Prostate gland (tissue), 2 donors: ENCODE data around the gene TENT5C. TPM values are rescaled to one million over a fixed set of nuclear protein-coding genes. Genes with fewer than 3 reads are reported as not detected.

ENCODE experiments used
- DNase-seq: peaks from one replicate; pipeline ENCODE4 v3.0.0-alpha.2; 2019; ENCODE audit warnings: low spot score
- H3K27ac ChIP-seq, 2 donors: fragments of 200-600 bp; sonication (generic); 2 replicates each; pipeline ENCODE4 v1.5.1; 2017 to 2019
- H3K27me3 ChIP-seq: fragments of 200-600 bp; sonication (generic); replicated peaks from 2 replicates; pipeline ENCODE4 v1.5.1; 2019; ENCODE audit not compliant: insufficient read depth
- H3K36me3 ChIP-seq, 2 donors: fragments of 200-600 bp; sonication (generic); 1 replicate in 1 of 2; 2 replicates in 1 of 2; pipeline versions ENCODE4 v1.5.1 to v1.8.1; 2017 to 2019
- H3K4me1 ChIP-seq: fragments of 200-600 bp; sonication (generic); replicated peaks from 2 replicates; pipeline ENCODE4 v1.5.1; 2019
- H3K4me3 ChIP-seq, 2 donors: fragments of 200-600 bp; sonication (generic); 2 replicates each; pipeline ENCODE4 v1.5.1; 2017 to 2019
- H3K9me3 ChIP-seq: fragments of 200-600 bp; sonication (generic); 2 replicates; pipeline ENCODE4 v1.5.1; 2017
- POLR2A ChIP-seq: fragments of 450-650 bp; IDR thresholded peaks from one replicate; pipeline ENCODE4 v1.6.1; 2016; ENCODE audit warnings: antibody characterized with exemption, mild to moderate bottlenecking
- POLR2AphosphoS5 ChIP-seq: sonication (generic); formaldehyde crosslinking; IDR thresholded peaks from one replicate; pipeline ENCODE4 v1.6.1; 2017; ENCODE audit warnings: antibody characterized with exemption
- WGBS: methylation state at CpG from one replicate; pipeline ENCODE4 v1.1.5; 2018; 5-methylcytosine and 5-hydroxymethylcytosine counted together
- intact Hi-C: fragments of 100-400 bp; cut with DNase I; formaldehyde crosslinking; loops from one replicate; pipeline ENCODE4 v1.14.2; 2022
- total RNA-seq, 2 donors: library from RNA; depleted of rRNA; stranded (reverse); fragments of >200 nt; gene quantifications; one replicate each; pipeline ENCODE4 v1.1.0, GENCODE V29; 2016
- TF ChIP-seq, protein P1 (sequence below), 4 experiments: fragments of 200-600 bp in 2 of 4; fragments of 450-650 bp in 2 of 4; sonication (generic) in 2 of 4; IDR thresholded peaks; 1 replicate in 3 of 4; 2 replicates in 1 of 4; pipeline ENCODE4 v1.5.1; 2016 to 2019; ENCODE audit warnings: antibody characterized with exemption in 4 of 4, mild to moderate bottlenecking in 2 of 4, moderate library complexity in 2 of 4

Gene TENT5C
- total RNA-seq, 2 donors from 2014 or later: 23.1 to 28.7 TPM

DNA sequence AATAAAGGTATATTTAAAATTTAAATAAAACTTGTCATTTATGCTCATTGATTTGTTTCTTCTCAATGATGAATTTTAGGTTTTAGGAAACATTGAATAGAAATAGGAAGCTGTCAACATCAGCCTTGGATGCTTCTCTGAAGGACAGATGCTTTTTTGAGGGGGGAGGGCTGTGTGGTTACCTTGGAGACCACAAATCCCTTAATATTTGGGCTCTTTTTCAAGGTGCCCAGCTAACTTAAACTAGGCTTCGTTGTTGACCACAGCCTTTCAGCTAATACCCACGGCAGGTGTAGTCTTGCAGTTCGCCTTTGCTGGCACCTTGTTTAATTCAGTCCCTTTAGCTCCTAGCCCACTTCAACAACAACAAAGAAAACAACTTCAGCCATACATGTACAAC is 22.5 kb downstream of the TENT5C start:
- 83% methylated on average over 3 of the region's 3 CpGs for WGBS
- no peak overlapping the region for H3K27ac ChIP-seq
- no peak for DNase-seq
- H3K4me1 ChIP-seq: no peaks in the 10 kb centered on the region
- no peaks in the 10 kb centered on the region for H3K27me3 ChIP-seq
- H3K36me3 ChIP-seq: peaks cover 0 to 5% of the 10 kb centered on the region in 2 donors
- no peak overlapping the region for H3K4me3 ChIP-seq
- TF ChIP-seq POLR2AphosphoS5 (no peak), POLR2A (no peak)
- TF ChIP-seq, protein P1, sequence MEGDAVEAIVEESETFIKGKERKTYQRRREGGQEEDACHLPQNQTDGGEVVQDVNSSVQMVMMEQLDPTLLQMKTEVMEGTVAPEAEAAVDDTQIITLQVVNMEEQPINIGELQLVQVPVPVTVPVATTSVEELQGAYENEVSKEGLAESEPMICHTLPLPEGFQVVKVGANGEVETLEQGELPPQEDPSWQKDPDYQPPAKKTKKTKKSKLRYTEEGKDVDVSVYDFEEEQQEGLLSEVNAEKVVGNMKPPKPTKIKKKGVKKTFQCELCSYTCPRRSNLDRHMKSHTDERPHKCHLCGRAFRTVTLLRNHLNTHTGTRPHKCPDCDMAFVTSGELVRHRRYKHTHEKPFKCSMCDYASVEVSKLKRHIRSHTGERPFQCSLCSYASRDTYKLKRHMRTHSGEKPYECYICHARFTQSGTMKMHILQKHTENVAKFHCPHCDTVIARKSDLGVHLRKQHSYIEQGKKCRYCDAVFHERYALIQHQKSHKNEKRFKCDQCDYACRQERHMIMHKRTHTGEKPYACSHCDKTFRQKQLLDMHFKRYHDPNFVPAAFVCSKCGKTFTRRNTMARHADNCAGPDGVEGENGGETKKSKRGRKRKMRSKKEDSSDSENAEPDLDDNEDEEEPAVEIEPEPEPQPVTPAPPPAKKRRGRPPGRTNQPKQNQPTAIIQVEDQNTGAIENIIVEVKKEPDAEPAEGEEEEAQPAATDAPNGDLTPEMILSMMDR (IDR thresholded peaks at IDR 0.05): no peak
- H3K9me3 ChIP-seq: no peaks in the 10 kb centered on the region
- intact Hi-C loops: no loop called here

DNA sequence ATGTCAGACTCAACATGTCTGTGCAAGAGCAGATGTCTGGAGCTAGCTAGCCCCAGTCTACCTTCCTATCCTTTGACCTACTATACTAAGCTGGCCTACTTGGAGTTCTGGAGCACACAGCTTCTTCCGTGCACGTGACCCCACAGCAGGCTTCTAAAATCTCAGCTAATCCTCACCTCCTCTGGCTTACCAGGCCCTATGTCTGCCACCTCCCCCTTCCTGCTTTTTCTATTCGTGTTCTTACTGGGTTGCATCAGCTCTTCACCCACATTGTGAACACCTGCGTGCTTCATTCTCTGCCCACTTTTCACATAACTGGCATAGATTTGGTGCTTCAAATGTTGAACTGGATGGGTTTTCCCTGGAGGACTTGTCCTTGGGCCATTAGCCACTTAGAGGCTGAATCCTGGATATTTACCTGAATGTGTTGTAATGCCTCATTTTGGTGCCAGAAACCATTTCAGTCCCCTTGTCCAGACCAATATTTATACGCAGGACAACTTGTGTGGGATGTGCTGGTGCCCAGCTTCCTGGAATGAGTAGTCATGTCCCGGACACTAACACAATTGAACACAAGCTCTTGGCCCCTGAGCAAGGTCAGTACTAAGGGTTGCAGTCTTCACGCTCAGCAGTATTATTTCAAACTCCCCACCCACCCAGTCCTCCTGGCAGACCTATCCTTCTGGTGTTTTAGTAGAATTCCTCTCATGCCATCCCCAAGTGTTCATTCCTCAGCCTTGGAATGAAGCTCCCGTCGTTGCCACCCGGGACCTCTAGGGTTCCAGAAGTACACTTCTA is 24.0 kb downstream of the TENT5C start:
- TF ChIP-seq POLR2AphosphoS5 (no peak), POLR2A (no peak)
- 86% methylated on average over 10 of the region's 10 CpGs for WGBS
- no peaks in the 10 kb centered on the region for H3K4me1 ChIP-seq
- no peak overlapping the region for H3K27ac ChIP-seq
- intact Hi-C loops: no loop called here
- H3K36me3 ChIP-seq: no peaks in the 10 kb centered on the region
- H3K27me3 ChIP-seq: no peaks in the 10 kb centered on the region
- H3K4me3 ChIP-seq: no peak overlapping the region
- no peaks in the 10 kb centered on the region for H3K9me3 ChIP-seq
- DNase-seq: no peak

DNA sequence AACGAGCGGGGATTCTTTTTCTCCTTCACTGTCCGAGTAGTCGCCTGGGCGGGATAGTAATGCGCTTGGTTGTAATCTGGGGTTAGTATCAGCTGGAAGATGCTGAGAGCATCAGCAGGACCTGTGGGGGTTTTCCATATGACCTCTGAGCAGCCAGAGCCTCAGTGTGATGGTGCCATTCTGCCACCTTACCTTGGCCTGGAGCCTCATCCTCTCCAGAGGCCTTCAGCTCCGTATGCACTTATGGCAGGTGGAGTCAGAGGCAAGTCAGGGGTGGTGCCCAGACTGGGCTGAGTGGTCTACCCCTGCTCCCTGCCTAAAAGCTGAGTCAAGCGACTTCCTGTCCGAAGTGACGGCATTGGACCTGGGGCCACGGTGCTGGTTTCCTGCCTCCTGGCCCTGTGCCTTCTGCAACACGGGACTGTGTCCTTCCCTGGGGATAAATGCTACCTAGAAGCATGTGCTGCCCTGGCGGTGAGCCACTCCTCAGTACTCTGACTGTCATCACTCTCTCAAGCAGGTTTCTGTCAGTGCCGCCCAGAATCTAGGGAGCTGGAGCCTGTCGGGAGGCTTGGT is 24.7 kb downstream of the TENT5C start:
- no peaks in the 10 kb centered on the region for H3K36me3 ChIP-seq
- no peaks in the 10 kb centered on the region for H3K27me3 ChIP-seq
- TF ChIP-seq, protein P1 (IDR thresholded peaks at IDR 0.05): no peak
- TF ChIP-seq POLR2A (no peak), POLR2AphosphoS5 (no peak)
- intact Hi-C loops: no loop called here
- 85% methylated on average over 14 of the region's 15 CpGs for WGBS
- DNase-seq: no peak
- H3K4me3 ChIP-seq: no peak overlapping the region
- H3K9me3 ChIP-seq: no peaks in the 10 kb centered on the region
- no peak overlapping the region for H3K27ac ChIP-seq
- H3K4me1 ChIP-seq: no peaks in the 10 kb centered on the region

DNA sequence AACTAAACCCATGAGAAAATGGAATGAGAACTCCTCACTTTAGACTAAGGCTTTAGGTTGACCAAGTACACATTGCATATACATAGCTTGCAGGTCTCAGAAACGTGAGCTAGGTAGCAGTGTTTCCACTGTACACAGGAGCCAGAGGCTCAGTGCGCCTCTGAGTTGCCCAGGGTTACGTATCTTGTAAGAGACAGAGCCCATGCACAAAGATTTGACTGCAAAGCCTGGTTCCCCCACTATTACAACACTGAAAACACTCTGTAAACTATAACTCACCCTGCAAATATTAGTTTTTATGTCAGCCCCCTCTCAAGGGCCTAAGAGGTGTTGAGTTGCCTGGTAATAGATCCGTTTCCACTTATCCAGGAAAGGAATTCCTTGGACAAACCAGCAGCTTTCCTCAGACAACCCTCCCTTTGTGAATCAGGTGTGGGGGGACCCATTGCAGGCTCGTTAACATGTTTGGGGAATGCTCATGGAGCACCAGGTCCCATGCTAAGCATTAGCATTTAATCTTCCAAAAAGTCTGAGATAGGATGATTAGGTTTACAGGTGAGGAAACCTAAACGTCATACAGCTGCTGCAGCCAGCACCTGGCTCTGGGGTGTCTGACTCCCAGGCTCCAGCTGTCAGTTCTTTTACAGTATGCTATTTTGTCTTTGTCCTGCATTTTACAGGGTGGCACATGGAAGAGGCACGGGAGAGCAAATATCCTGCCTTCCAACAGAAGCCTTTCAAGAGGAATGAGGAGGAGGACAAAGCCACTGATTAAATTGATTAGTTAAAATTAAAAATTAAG is 25.7 kb downstream of the TENT5C start:
- Histone ChIP-seq H3K27me3 (no peaks in the 10 kb centered on the region), H3K27ac (no peak overlapping the region), H3K4me3 (no peak overlapping the region), H3K36me3 (no peaks in the 10 kb centered on the region), H3K9me3 (no peaks in the 10 kb centered on the region), H3K4me1 (no peaks in the 10 kb centered on the region)
- TF ChIP-seq POLR2A: no peak
- no peak for TF ChIP-seq POLR2AphosphoS5
- TF ChIP-seq, protein P1 (IDR thresholded peaks at IDR 0.05): no peak
- intact Hi-C loops: no loop called here
- WGBS: 71% methylated on average over 7 of the region's 7 CpGs
- no peak for DNase-seq

DNA sequence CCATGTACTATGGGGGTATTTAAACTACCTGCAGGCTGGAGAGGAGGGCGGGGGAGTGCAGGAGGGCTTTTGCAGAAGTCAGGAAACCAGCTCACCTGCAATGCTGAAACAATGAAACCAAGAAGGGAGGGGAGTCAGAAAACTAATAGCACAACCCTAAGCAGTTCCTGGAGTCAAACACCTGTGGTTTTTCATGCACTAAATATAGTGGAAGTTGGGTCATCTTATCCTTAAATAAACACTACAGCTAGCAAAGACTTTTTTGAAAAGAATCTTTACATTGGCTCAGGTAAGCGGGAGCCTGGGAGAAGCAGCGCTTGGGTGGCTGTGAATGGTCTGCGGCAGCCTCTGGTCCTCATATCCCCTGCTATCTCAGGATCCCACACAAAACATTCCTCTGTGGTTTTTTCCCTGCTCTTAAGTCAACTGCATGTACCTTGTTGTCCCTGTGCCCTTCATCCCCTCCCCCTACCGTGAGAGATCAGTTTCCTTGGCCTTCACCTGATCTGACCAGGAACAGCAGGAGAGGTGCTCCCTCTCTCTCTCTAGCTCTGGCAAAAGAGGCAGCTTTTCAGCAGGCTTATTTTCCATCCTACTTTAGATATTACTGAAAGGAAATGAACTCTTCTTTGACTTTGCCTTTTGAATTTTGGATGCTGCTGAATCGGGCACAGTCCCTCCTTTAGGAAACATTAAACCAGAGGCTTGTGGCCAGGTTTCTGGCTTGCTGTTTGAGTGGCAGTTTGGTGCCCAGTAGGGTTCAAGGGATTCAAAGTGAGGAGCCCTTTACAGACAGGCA is 26.6 kb downstream of the TENT5C start:
- TF ChIP-seq POLR2A: no peak
- peak; percentile 13 for TF ChIP-seq POLR2AphosphoS5
- 49% methylated on average over 6 of the region's 6 CpGs for WGBS
- H3K4me3 ChIP-seq: no peak overlapping the region
- intact Hi-C loops: no loop called here
- no peak overlapping the region for H3K27ac ChIP-seq
- H3K36me3 ChIP-seq: no peaks in the 10 kb centered on the region
- no peaks in the 10 kb centered on the region for H3K9me3 ChIP-seq
- DNase-seq: no peak
- no peaks in the 10 kb centered on the region for H3K27me3 ChIP-seq
- no peaks in the 10 kb centered on the region for H3K4me1 ChIP-seq
